ENCODE data around the gene YARS2.

- TF ChIP-seq CTCF (IDR thresholded peaks at IDR 0.05) (no peak), POLR2A (IDR thresholded peaks at IDR 0.05) (no peak), POLR2AphosphoS5 (IDR thresholded peaks at IDR 0.05; ENCODE audit: insufficient read depth in 1 of 2, low read depth in 1 of 2) (no peak)
These were observed 14.4 kb upstream of the YARS2 start for GRCh38 chr12:32770141-32770540.
